OCI-LY3 (cell line): Measurements from ENCODE around the gene PHB1.

Experiments used
- H2AFZ ChIP-seq: fragments of 200-600, 300-600 bp; shearing (Covaris generic); 2 replicates; pipeline ENCODE4 v1.6.0; 2014; ENCODE audit warnings: antibody characterized with exemption, low read depth, low read length
- H3K27ac ChIP-seq: fragments of 200-600, 300-600 bp; sonication (generic); 2 replicates; pipeline ENCODE4 v1.5.1; 2014; ENCODE audit warnings: mild to moderate bottlenecking, low read length, moderate library complexity, mixed read lengths
- H3K27me3 ChIP-seq: fragments of 200-600, 300-600 bp; sonication (generic); 2 replicates; pipeline ENCODE4 v1.6.1; 2014; ENCODE audit warnings: low read depth, low read length, mixed read lengths
- H3K36me3 ChIP-seq: fragments of 200-600, 300-600 bp; sonication (generic); replicated peaks from 2 replicates; pipeline ENCODE3; 2014; ENCODE audit warnings: low read depth, low read length, mixed read lengths
- H3K4me1 ChIP-seq: fragments of 300-600, 200-600 bp; sonication (generic); 2 replicates; pipeline ENCODE4 v1.6.1; 2014; ENCODE audit warnings: low read length, mixed read lengths
- H3K4me2 ChIP-seq: fragments of 200-600, 300-600 bp; sonication (generic); 2 replicates; pipeline ENCODE4 v1.6.1; 2014; ENCODE audit warnings: low read length, mixed read lengths
- H3K4me3 ChIP-seq: fragments of 300-600, 200-600 bp; sonication (generic); 2 replicates; pipeline ENCODE4 v1.5.1; 2014; ENCODE audit warnings: antibody characterized with exemption, mild to moderate bottlenecking, low read length, moderate library complexity
- H3K79me2 ChIP-seq: fragments of 300-600, 200-600 bp; shearing (Covaris generic); 2 replicates; pipeline ENCODE4 v1.6.1; 2014; ENCODE audit warnings: mild to moderate bottlenecking, low read length, mixed read lengths
- H3K9ac ChIP-seq: fragments of 300-600, 200-600 bp; shearing (Covaris generic); 2 replicates; pipeline ENCODE4 v1.6.0; 2014; ENCODE audit warnings: mild to moderate bottlenecking, low read length, moderate library complexity
- H3K9me3 ChIP-seq: fragments of 200-600, 300-600 bp; shearing (Covaris generic); 2 replicates; pipeline ENCODE4 v1.6.1; 2014; ENCODE audit warnings: low read length, mixed read lengths; ENCODE audit not compliant: insufficient read depth
- H4K20me1 ChIP-seq: fragments of 200-600, 300-600 bp; sonication (generic); 2 replicates; pipeline ENCODE4 v1.6.1; 2016; ENCODE audit warnings: low read length, mixed read lengths; ENCODE audit not compliant: insufficient read depth
- CTCF ChIP-seq: fragments of 200-600, 300-600 bp; sonication (generic); IDR thresholded peaks from 2 replicates; pipeline ENCODE4 v1.5.1; 2014; ENCODE audit warnings: antibody characterized with exemption, low read length, low read depth
- EZH2phosphoT487 ChIP-seq: fragments of 200-600 bp; shearing (Covaris generic); IDR thresholded peaks from 2 replicates; pipeline ENCODE4 v1.6.1; 2018; ENCODE audit warnings: antibody characterized with exemption, mixed run types, low read depth

Gene PHB1

GRCh38 chr17:49362723-49363117 is 52.0 kb downstream of the PHB1 start:
- Histone ChIP-seq H3K4me3 (peak overlapping the region; percentile 86), H4K20me1 (peaks cover 32% of the 10 kb centered on the region), H3K36me3 (no peaks in the 10 kb centered on the region), H3K9ac (peak overlapping the region; percentile 53), H3K9me3 (no peaks in the 10 kb centered on the region), H3K79me2 (peaks cover 39% of the 10 kb centered on the region), H3K27ac (0 out of 2 replicates have a peak overlapping the region, but pooled peaks have one; percentile 1), H3K27me3 (no peaks in the 10 kb centered on the region), H3K4me1 (peaks cover 26% of the 10 kb centered on the region), H2AFZ (peak overlapping the region; percentile 84), H3K4me2 (peak overlapping the region; percentile 97)
- TF ChIP-seq EZH2phosphoT487 (no peak), CTCF (no peak)

DNA sequence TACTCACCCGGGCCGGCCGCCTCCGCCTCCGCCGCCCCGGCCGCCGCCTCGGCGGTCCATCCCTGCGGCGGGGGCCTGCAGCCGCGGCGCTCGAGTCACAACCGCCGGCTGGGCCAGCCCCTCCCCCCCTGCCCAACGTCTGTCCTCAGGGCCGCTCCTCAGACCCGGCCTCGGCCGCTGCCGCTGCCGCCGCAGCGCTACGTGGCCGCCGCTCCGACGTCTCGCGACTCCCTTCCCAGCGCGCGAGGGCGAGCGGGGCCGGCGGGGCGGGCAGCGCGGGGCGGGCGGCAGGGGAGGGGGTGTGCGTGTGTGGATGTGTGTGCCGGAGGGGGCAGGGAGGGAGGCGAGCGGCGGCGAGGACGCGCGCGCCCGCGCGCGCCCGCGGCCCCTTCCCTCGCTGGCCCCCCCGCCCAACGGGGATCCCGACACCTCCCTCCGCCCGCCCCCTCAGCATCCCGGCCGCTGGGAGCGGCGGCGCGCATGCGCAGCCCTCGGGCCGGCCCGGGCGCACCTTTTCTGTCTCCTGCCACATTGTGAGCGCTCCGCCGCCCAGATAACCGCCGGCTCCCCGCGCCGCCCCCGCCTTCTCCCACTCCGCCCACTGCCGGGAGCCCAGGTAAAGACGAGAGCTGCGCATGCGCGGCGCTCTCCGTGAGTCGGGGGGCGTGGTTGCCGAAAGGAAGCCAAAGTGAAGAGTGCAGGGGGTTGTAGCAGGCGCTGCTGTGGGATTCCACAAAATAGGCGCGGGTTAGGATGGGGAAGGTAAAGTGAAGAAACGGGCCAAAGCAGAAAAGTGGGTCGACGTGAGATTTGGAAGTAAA is 52.6 kb downstream of the PHB1 start, which contains the start of gene ZNF652:
Gene ZNF652, minus strand, starts transcription at position 349 of the 821 bp plus-strand sequence. CDS start 44,525 bp downstream, outside the sequence.
- H3K9me3 ChIP-seq = no peaks in the 10 kb centered on the region
- H2AFZ ChIP-seq = peak within 1 kb of the TSS; percentile 84
- peaks cover 34% of the 10 kb centered on the region for H4K20me1 ChIP-seq
- peak within 1 kb of the TSS; percentile 86 for H3K4me3 ChIP-seq
- peak within 1 kb of the TSS; percentile 55 for H3K27ac ChIP-seq
- no peaks in the 10 kb centered on the region for H3K36me3 ChIP-seq
- H3K79me2 ChIP-seq = peaks cover 45% of the 10 kb centered on the region
- peak within 1 kb of the TSS; percentile 97 for H3K4me2 ChIP-seq
- no peak for TF ChIP-seq EZH2phosphoT487
- no peak for TF ChIP-seq CTCF
- H3K27me3 ChIP-seq = no peaks in the 10 kb centered on the region
- peaks cover 26% of the 10 kb centered on the region for H3K4me1 ChIP-seq
- H3K9ac ChIP-seq = peak within 1 kb of the TSS; percentile 88

DNA sequence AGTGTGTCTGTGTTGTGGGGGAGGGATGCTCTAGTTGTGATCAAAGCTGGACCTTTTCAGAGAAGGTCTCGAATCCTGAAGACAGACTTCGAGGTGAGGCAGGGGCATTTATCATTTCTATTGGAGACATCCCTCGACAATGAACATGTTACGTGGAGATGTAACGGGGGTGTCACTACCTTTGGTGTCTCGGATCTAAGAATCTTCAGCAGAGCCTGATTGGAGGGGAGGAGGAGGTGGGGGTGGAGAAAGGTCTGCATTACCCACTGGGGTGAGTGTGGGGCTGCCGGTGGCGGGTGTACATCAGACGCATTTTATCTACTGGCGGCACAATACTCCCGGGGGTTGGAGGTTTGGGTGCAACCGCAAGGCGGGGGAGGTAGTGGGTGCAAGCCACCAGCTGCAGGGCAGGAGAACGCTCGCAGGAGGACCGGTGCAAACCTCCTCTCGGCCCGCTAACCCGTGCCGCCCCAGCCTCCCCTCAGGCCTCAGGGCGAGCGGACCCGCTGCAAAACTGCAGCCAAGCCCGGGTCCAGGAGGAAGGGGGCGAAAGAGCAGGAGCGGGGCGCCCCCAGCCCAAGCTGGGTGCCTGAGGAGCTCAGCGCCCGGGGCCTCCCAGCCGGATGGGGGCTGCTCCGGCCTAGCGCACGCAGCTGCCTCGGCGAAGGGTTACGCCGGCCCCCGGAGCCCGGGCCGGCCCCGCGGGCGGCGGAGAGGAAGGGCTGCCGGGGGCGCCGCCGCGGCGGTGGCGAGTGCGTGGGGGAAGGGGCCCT is 53.4 kb downstream of the PHB1 start:
- Histone ChIP-seq H3K4me3 (peak overlapping the region; percentile 86), H3K36me3 (no peaks in the 10 kb centered on the region), H3K27ac (peak overlapping the region; percentile 55), H3K4me2 (peak overlapping the region; percentile 92), H3K9me3 (no peaks in the 10 kb centered on the region), H2AFZ (0 out of 2 replicates have a peak overlapping the region, but pooled peaks have one; percentile 6), H3K27me3 (no peaks in the 10 kb centered on the region), H3K4me1 (peaks cover 26% of the 10 kb centered on the region), H4K20me1 (peaks cover 39% of the 10 kb centered on the region), H3K79me2 (peaks cover 51% of the 10 kb centered on the region), H3K9ac (peak overlapping the region; percentile 88)
- TF ChIP-seq CTCF = no peak
- TF ChIP-seq EZH2phosphoT487 = no peak

GRCh38 chr17:49360796-49361128 is 53.9 kb downstream of the PHB1 start:
- no peak overlapping the region for H2AFZ ChIP-seq
- peaks cover 39% of the 10 kb centered on the region for H4K20me1 ChIP-seq
- no peaks in the 10 kb centered on the region for H3K27me3 ChIP-seq
- TF ChIP-seq CTCF (no peak), EZH2phosphoT487 (no peak)
- H3K9ac ChIP-seq = peak overlapping the region; percentile 88
- no peaks in the 10 kb centered on the region for H3K9me3 ChIP-seq
- peak overlapping the region; percentile 86 for H3K4me3 ChIP-seq
- H3K27ac ChIP-seq = no peak overlapping the region
- H3K4me2 ChIP-seq = peak overlapping the region; percentile 92
- peaks cover 26% of the 10 kb centered on the region for H3K4me1 ChIP-seq
- H3K36me3 ChIP-seq = no peaks in the 10 kb centered on the region
- peaks cover 55% of the 10 kb centered on the region for H3K79me2 ChIP-seq
